GM15510 (cell line): ENCODE measurements around the gene CCT3.

Experiments
- POLR2A ChIP-seq: IDR thresholded peaks from 3 replicates; pipeline ENCODE4 v1.6.1; 2011; ENCODE audit warnings: borderline replicate concordance; ENCODE audit not compliant: insufficient read length; ENCODE audit errors: extremely low read depth

Gene CCT3

GRCh38 chr1:156373546-156373945, 35.5 kb upstream of the CCT3 start:
- TF ChIP-seq POLR2A, result no peak

GRCh38 chr1:156372876-156373275, 34.8 kb upstream of the CCT3 start:
- TF ChIP-seq POLR2A, result no peak

GRCh38 chr1:156372265-156372586, 34.1 kb upstream of the CCT3 start:
- TF ChIP-seq POLR2A, result no peak

- no peak for TF ChIP-seq POLR2A
Observed at GRCh38 chr1:156371553-156372264, 33.6 kb upstream of the CCT3 start.

GRCh38 chr1:156368889-156369684, 31.0 kb upstream of the CCT3 start, which contains the start of gene RHBG:
Gene RHBG, plus strand, starts transcription at chr1:156369211. Its CDS starts 39 bp downstream, at chr1:156369250.
- no peak for TF ChIP-seq POLR2A

GRCh38 chr1:156368157-156368658, 30.1 kb upstream of the CCT3 start:
- TF ChIP-seq POLR2A, result no peak

- TF ChIP-seq POLR2A, result no peak
Observed at GRCh38 chr1:156367383-156368156, 29.5 kb upstream of the CCT3 start.

GRCh38 chr1:156366378-156367166, 28.5 kb upstream of the CCT3 start:
- TF ChIP-seq POLR2A, result no peak

GRCh38 chr1:156365754-156366153, 27.7 kb upstream of the CCT3 start:
- no peak for TF ChIP-seq POLR2A

GRCh38 chr1:156360534-156360933, 22.4 kb upstream of the CCT3 start:
- TF ChIP-seq POLR2A, result no peak

- TF ChIP-seq POLR2A, result no peak
Observed at GRCh38 chr1:156359973-156360372, 21.9 kb upstream of the CCT3 start.

- TF ChIP-seq POLR2A, result no peak
Observed at GRCh38 chr1:156359249-156359648, 21.2 kb upstream of the CCT3 start.

- TF ChIP-seq POLR2A, result no peak
Observed at GRCh38 chr1:156358641-156359040, 20.5 kb upstream of the CCT3 start.

- TF ChIP-seq POLR2A, result no peak
Observed at GRCh38 chr1:156357977-156358376, 19.9 kb upstream of the CCT3 start.
